Keratinocyte (primary cell): ENCODE measurements around the gene ENKUR. TPM values are rescaled to one million over a fixed set of nuclear protein-coding genes. Genes with fewer than 3 reads are reported as not detected.

Source experiments
- DNase-seq: peaks from one replicate; pipeline ENCODE4 v3.0.0-alpha.2; 2011; ENCODE audit warnings: low read depth, missing footprints, low spot score
- FAIRE-seq: peaks from 2 replicates; lab custom pipeline; 2011; peaks lifted over from hg19 to GRCh38; lab: Jason Lieb, UNC
- H2AFZ ChIP-seq: 2 replicates; pipeline ENCODE4 v1.6.0; 2012; ENCODE audit warnings: low read length, control low read depth, inconsistent platforms; ENCODE audit not compliant: control insufficient read depth
- H3K27ac ChIP-seq: 2 replicates; pipeline ENCODE4 v1.5.1; 2011; ENCODE audit warnings: low read length; ENCODE audit not compliant: control insufficient read depth, insufficient read depth
- H3K27me3 ChIP-seq: 3 replicates; pipeline ENCODE4 v1.6.0; 2011; ENCODE audit warnings: low read length; ENCODE audit not compliant: control insufficient read depth, insufficient read depth; ENCODE audit errors: extremely low read depth
- H3K36me3 ChIP-seq, 2 experiments: 2 replicates in 1 of 2; 3 replicates in 1 of 2; pipeline ENCODE4 v1.5.1; 2011; ENCODE audit warnings: low read length in 2 of 2, mild to moderate bottlenecking in 1 of 2; ENCODE audit not compliant: control insufficient read depth in 2 of 2, insufficient read depth in 2 of 2; ENCODE audit errors: extremely low read depth in 1 of 2
- H3K4me1 ChIP-seq: 3 replicates; pipeline ENCODE4 v1.5.1; 2011; ENCODE audit warnings: low read length; ENCODE audit not compliant: control insufficient read depth, insufficient read depth; ENCODE audit errors: extremely low read depth
- H3K4me2 ChIP-seq: 3 replicates; pipeline ENCODE4 v1.6.0; 2011; ENCODE audit warnings: low read depth, low read length; ENCODE audit not compliant: control insufficient read depth, insufficient read depth; ENCODE audit errors: extremely low read depth
- H3K4me3 ChIP-seq, 3 experiments: fragments of 200-600 bp in 1 of 3; sonication (generic) in 1 of 3; 2 replicates in 2 of 3; 3 replicates in 1 of 3; pipeline ENCODE4 v1.5.1; 2011 to 2016; ENCODE audit warnings: low read length in 3 of 3, mild to moderate bottlenecking in 3 of 3, control low read depth in 2 of 3, inconsistent platforms in 1 of 3, low read depth in 1 of 3, mixed read lengths in 1 of 3, mixed run types in 1 of 3, moderate library complexity in 1 of 3; ENCODE audit not compliant: control insufficient read depth in 2 of 3, insufficient read depth in 2 of 3; ENCODE audit errors: extremely low read depth in 1 of 3
- H3K79me2 ChIP-seq: 2 replicates; pipeline ENCODE4 v1.6.0; 2012; ENCODE audit warnings: low read length; ENCODE audit not compliant: control insufficient read depth, insufficient read depth
- H3K9ac ChIP-seq: 3 replicates; pipeline ENCODE4 v1.6.0; 2011; ENCODE audit warnings: low read length; ENCODE audit not compliant: control insufficient read depth, insufficient read depth; ENCODE audit errors: extremely low read depth
- H3K9me1 ChIP-seq: 3 replicates; pipeline ENCODE4 v1.6.0; 2011; ENCODE audit warnings: low read length; ENCODE audit not compliant: control insufficient read depth, insufficient read depth; ENCODE audit errors: extremely low read depth
- H3K9me3 ChIP-seq: 2 replicates; pipeline ENCODE4 v1.5.1; 2012; ENCODE audit warnings: low read depth, low read length; ENCODE audit not compliant: control insufficient read depth
- H4K20me1 ChIP-seq: 3 replicates; pipeline ENCODE4 v1.6.0; 2011; ENCODE audit warnings: low read length; ENCODE audit not compliant: control insufficient read depth, insufficient read depth; ENCODE audit errors: extremely low read depth
- CTCF ChIP-seq, 3 experiments: IDR thresholded peaks in 1 of 3; conservative IDR thresholded peaks in 1 of 3; optimal IDR thresholded peaks in 1 of 3; 2 replicates in 2 of 3; 3 replicates in 1 of 3; pipeline versions ENCODE3 to v1.5.1; 2011; ENCODE audit warnings: low read length in 3 of 3, mild to moderate bottlenecking in 3 of 3, moderate library complexity in 2 of 3, control low read depth in 1 of 3, inconsistent platforms in 1 of 3; ENCODE audit not compliant: insufficient read depth in 2 of 3; ENCODE audit errors: extremely low read depth in 1 of 3
- EZH2 ChIP-seq: IDR thresholded peaks from one replicate; pipeline ENCODE4 v1.6.1; 2012; ENCODE audit warnings: inconsistent platforms, mild to moderate bottlenecking, low read length, moderate library complexity
- dilution Hi-C: fragments of 300-500 bp; cut with MboI; formaldehyde crosslinking; loops from one replicate; pipeline ENCODE4 v1.7.0; 2020; ENCODE audit warnings: low sequenced_read_pairs; ENCODE audit not compliant: extremely low pct_ligation_motif_present
- polyA minus RNA-seq, 3 experiments: library from RNA; depleted of rRNA, polyadenylated mRNA; stranded (reverse); fragments of >200 nt; gene quantifications; 1 replicate in 1 of 3; 2 replicates in 1 of 3; 3 replicates in 1 of 3; pipeline ENCODE4 v1.2.3, GENCODE V29; 2011
- polyA plus RNA-seq, 5 experiments: library from polyadenylated mRNA; depleted of rRNA in 3 of 5; stranded (reverse) in 3 of 5; stranded (forward) in 1 of 5; unstranded in 1 of 5; fragments of >200 nt; gene quantifications; 1 replicate in 1 of 5; 2 replicates in 3 of 5; 3 replicates in 1 of 5; pipeline versions ENCODE4 v1.2.1 to v1.2.3, GENCODE V29; 2011 to 2012; ENCODE audit warnings: missing spikeins in 2 of 5, low read depth in 1 of 5, low replicate concordance in 1 of 5

The ENKUR gene
- polyA plus RNA-seq (0.03 TPM in 2 of 3 replicates, not detected in the other), polyA minus RNA-seq (not detected in 3 replicates)
- polyA plus RNA-seq (2011; ENCODE audit: low read depth), result not detected
- 0.01 TPM in 1 of 2 replicates, not detected in the other for polyA plus RNA-seq (2011; cell fraction: cytosol; rRNA removed)
- polyA plus RNA-seq (2011; cell fraction: nucleus; rRNA removed), result 0.05 TPM in 2 replicates
- 0.06 and 0.14 TPM in 2 replicates for polyA plus RNA-seq (2012; ENCODE audit: low replicate concordance)
- not detected for polyA minus RNA-seq (2011; cell fraction: cytosol; rRNA and poly(A)+ RNA removed)
- 0.11 TPM in 1 of 2 replicates, not detected in the other for polyA minus RNA-seq (2011; cell fraction: nucleus; rRNA and poly(A)+ RNA removed)

GRCh38 chr10:25015828-25016375, at the start of gene ENKUR:
Gene ENKUR, minus strand, starts transcription at chr10:25016158. Its CDS starts 222 bp downstream, at chr10:25015936.
- Histone ChIP-seq H2AFZ (peak within 1 kb of the TSS; percentile 93), H4K20me1 (no peaks in the 10 kb centered on the region), H3K79me2 (no peaks in the 10 kb centered on the region), H3K9me3 (no peaks in the 10 kb centered on the region), H3K4me1 (peaks cover 14% of the 10 kb centered on the region), H3K27ac (peak within 1 kb of the TSS; percentile 94), H3K9ac (peak within 1 kb of the TSS; percentile 88), H3K4me2 (peak within 1 kb of the TSS; percentile 98), H3K27me3 (no peaks in the 10 kb centered on the region), H3K4me3 (peak within 1 kb of the TSS; percentile 53 to 83 (median 82)), H3K36me3 (no peaks in the 10 kb centered on the region), H3K9me1 (no peaks in the 10 kb centered on the region)
- dilution Hi-C loops, result no loop called here
- TF ChIP-seq EZH2, result no peak
- TF ChIP-seq CTCF (optimal IDR thresholded peaks at IDR 0.05 in 1 of 3, IDR thresholded peaks at IDR 0.05 in 1 of 3, conservative IDR thresholded peaks at IDR 0.05 in 1 of 3; ENCODE audit: extremely low read depth in 1 of 3, insufficient read depth in 2 of 3, low read length in 3 of 3), result no peak
- FAIRE-seq (peak; percentile 52), DNase-seq (peak; percentile 21)

- Histone ChIP-seq H3K9me3 (no peaks in the 10 kb centered on the region), H2AFZ (no peak overlapping the region), H3K79me2 (no peaks in the 10 kb centered on the region), H3K4me2 (no peak overlapping the region), H3K27ac (peak overlapping the region; percentile 19), H3K9ac (no peak overlapping the region), H3K9me1 (no peaks in the 10 kb centered on the region), H3K4me1 (peaks cover 41% of the 10 kb centered on the region), H3K4me3 (no peak overlapping the region), H4K20me1 (no peaks in the 10 kb centered on the region), H3K27me3 (no peaks in the 10 kb centered on the region), H3K36me3 (no peaks in the 10 kb centered on the region)
- dilution Hi-C loops, result no loop called here
- TF ChIP-seq EZH2 (no peak), CTCF (optimal IDR thresholded peaks at IDR 0.05 in 1 of 3, IDR thresholded peaks at IDR 0.05 in 1 of 3, conservative IDR thresholded peaks at IDR 0.05 in 1 of 3; ENCODE audit: extremely low read depth in 1 of 3, insufficient read depth in 2 of 3, low read length in 3 of 3) (no peak)
- FAIRE-seq (no peak), DNase-seq (no peak)
Measured at GRCh38 chr10:25064401-25064800, 48.4 kb upstream of the ENKUR start.
